GM15510 (cell line): Measurements from ENCODE around the gene PLCD3.

Source experiments
- POLR2A ChIP-seq: IDR thresholded peaks from 3 replicates; pipeline ENCODE4 v1.6.1; 2011; ENCODE audit warnings: borderline replicate concordance; ENCODE audit not compliant: insufficient read length; ENCODE audit errors: extremely low read depth

The PLCD3 gene, protein sequence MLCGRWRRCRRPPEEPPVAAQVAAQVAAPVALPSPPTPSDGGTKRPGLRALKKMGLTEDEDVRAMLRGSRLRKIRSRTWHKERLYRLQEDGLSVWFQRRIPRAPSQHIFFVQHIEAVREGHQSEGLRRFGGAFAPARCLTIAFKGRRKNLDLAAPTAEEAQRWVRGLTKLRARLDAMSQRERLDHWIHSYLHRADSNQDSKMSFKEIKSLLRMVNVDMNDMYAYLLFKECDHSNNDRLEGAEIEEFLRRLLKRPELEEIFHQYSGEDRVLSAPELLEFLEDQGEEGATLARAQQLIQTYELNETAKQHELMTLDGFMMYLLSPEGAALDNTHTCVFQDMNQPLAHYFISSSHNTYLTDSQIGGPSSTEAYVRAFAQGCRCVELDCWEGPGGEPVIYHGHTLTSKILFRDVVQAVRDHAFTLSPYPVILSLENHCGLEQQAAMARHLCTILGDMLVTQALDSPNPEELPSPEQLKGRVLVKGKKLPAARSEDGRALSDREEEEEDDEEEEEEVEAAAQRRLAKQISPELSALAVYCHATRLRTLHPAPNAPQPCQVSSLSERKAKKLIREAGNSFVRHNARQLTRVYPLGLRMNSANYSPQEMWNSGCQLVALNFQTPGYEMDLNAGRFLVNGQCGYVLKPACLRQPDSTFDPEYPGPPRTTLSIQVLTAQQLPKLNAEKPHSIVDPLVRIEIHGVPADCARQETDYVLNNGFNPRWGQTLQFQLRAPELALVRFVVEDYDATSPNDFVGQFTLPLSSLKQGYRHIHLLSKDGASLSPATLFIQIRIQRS

GRCh38 chr17:45132320-45132571, at the start of gene PLCD3:
Gene PLCD3, minus strand, starts transcription at chr17:45132515. Its CDS starts 105 bp downstream, at chr17:45132410.
- TF ChIP-seq POLR2A = no peak

GRCh38 chr17:45177563-45177962, 45.2 kb upstream of the PLCD3 start:
- TF ChIP-seq POLR2A = no peak

GRCh38 chr17:45175759-45176115, 43.4 kb upstream of the PLCD3 start:
- TF ChIP-seq POLR2A = no peak

GRCh38 chr17:45172541-45173286, 40.4 kb upstream of the PLCD3 start:
- TF ChIP-seq POLR2A = peak; percentile 30

DNA sequence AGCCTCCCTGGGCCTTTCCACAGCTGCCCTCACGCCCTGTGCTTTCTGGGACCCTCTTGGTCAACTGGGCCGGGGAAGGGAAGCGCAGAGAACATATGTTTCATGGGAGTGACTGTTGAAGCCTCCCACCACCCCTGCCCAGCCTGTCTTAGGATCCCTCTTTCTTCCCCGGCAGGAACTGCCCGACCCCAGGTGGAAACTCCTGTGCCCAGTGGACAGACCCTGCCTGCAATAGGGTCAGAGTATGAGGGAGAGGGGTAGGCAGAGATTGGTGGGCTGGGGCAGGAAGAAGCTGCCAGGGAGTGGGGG, 39.9 kb upstream of the PLCD3 start:
- TF ChIP-seq POLR2A = no peak

GRCh38 chr17:45171338-45172231, 39.3 kb upstream of the PLCD3 start:
- no peak for TF ChIP-seq POLR2A

DNA sequence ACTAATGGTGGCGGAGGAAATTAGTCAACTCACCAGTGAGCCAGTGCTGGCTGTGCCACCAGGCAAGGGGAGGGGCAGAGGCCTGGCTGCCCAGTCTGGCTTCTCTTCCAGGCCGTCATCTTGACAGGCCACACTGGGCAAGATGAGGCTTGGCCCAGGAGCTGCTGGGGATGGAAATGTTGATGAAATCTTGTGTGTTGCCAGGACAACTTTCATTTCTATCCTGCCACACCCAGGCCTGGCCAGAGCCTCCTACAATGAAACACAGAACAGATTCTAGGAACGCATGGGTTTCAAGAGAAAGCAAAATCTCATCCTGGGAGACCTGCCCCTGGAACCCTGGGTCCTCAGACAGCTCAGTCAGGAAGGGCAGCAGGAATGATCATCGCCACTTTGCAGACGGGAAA, 38.6 kb upstream of the PLCD3 start:
- no peak for TF ChIP-seq POLR2A

- no peak for TF ChIP-seq POLR2A
Measured at GRCh38 chr17:45170280-45170930, 38.1 kb upstream of the PLCD3 start.

GRCh38 chr17:45168991-45169752, 36.9 kb upstream of the PLCD3 start:
- no peak for TF ChIP-seq POLR2A

GRCh38 chr17:45164734-45165269, 32.5 kb upstream of the PLCD3 start:
- TF ChIP-seq POLR2A = no peak

DNA sequence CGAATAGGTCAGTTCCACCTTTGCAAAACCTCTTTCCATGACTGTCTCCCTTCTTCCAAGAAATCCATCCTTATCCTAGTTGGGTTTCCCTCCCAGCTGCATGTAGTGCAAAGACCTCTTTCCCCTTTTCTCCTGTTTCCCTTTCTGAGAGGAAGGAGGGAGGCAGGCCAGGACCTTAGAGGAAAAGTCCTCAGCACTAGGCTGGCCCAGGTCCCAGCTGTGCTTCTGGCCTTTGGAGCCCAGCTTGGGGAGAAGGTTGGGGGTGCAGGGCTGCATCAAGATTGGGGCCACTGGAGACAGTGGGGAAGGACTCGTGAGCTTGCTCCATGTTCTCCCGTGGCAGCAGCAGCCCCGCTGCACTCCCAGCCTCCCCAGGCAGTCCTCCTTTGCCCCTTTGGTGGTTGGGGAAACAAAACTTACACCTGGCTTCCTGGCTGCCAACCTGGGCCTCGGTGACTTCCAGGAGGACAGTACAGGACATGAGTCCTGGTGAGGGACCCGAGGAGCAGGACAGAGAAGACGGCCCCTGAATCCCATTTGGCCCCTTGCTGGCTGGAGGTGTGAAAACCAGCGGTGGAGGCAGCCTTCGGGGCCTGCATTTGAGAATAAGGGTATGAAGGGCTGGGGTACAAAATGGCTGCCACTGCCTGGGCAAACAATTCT, 29.8 kb upstream of the PLCD3 start:
- TF ChIP-seq POLR2A = no peak

- TF ChIP-seq POLR2A = peak; percentile 82
Measured at GRCh38 chr17:45161288-45162024, 29.1 kb upstream of the PLCD3 start, which contains the start of gene HEXIM2. Gene HEXIM2, plus strand, starts transcription at chr17:45161875. Its CDS starts 919 bp downstream, at chr17:45162794.

GRCh38 chr17:45160447-45161287, 28.4 kb upstream of the PLCD3 start:
- no peak for TF ChIP-seq POLR2A
